ENCODE measurements around the gene ZDHHC11B.
"Not testable (repeated sequence)": the region's sequence is repeated elsewhere in the genome, so short reads cannot be mapped to it uniquely, and the experiment has no call there.

Gene ZDHHC11B

GRCh38 chr5:683551-684481, 100.7 kb downstream of the ZDHHC11B start:
- TF ChIP-seq CTCF (IDR thresholded peaks at IDR 0.05; ENCODE audit: low read depth, low read length), result no peak
- H3K4me3 ChIP-seq (ENCODE audit: low read depth, low read length), result no peak overlapping the region
- DNase-seq (ENCODE audit: low read depth, low spot score), result no peak
- in situ Hi-C loops (cut with HindIII; ENCODE audit: low sequenced_read_pairs), result no loop called here

- H3K4me3 ChIP-seq (ENCODE audit: low read depth, low read length); in situ Hi-C loops (cut with HindIII; ENCODE audit: low sequenced_read_pairs); DNase-seq (ENCODE audit: low read depth, low spot score): not testable (repeated sequence)
Measured at GRCh38 chr5:682651-683358, 101.7 kb downstream of the ZDHHC11B start.

- DNase-seq (ENCODE audit: low read depth, low spot score); in situ Hi-C loops (cut with HindIII; ENCODE audit: low sequenced_read_pairs); H3K4me3 ChIP-seq (ENCODE audit: low read depth, low read length): not testable (repeated sequence)
Measured at GRCh38 chr5:682216-682615, 102.3 kb downstream of the ZDHHC11B start.

- H3K4me3 ChIP-seq (ENCODE audit: low read depth, low read length); DNase-seq (ENCODE audit: low read depth, low spot score); in situ Hi-C loops (cut with HindIII; ENCODE audit: low sequenced_read_pairs): not testable (repeated sequence)
Measured at GRCh38 chr5:681317-682191, 103.0 kb downstream of the ZDHHC11B start.

GRCh38 chr5:680836-681235, 103.7 kb downstream of the ZDHHC11B start:
- in situ Hi-C loops (cut with HindIII; ENCODE audit: low sequenced_read_pairs); DNase-seq (ENCODE audit: low read depth, low spot score); H3K4me3 ChIP-seq (ENCODE audit: low read depth, low read length): not testable (repeated sequence)

GRCh38 chr5:680118-680795, 104.3 kb downstream of the ZDHHC11B start:
- in situ Hi-C loops (cut with HindIII; ENCODE audit: low sequenced_read_pairs); DNase-seq (ENCODE audit: low read depth, low spot score); H3K4me3 ChIP-seq (ENCODE audit: low read depth, low read length): not testable (repeated sequence)

- DNase-seq (ENCODE audit: low read depth, low spot score); H3K4me3 ChIP-seq (ENCODE audit: low read depth, low read length); in situ Hi-C loops (cut with HindIII; ENCODE audit: low sequenced_read_pairs): not testable (repeated sequence)
Measured at GRCh38 chr5:679166-679895, 105.2 kb downstream of the ZDHHC11B start.

- in situ Hi-C loops (cut with HindIII; ENCODE audit: low sequenced_read_pairs); DNase-seq (ENCODE audit: low read depth, low spot score); H3K4me3 ChIP-seq (ENCODE audit: low read depth, low read length): not testable (repeated sequence)
Measured at GRCh38 chr5:678521-678920, 106.0 kb downstream of the ZDHHC11B start.

- no peak overlapping the region for H3K4me3 ChIP-seq (ENCODE audit: low read depth, low read length)
- no peak for DNase-seq (ENCODE audit: low read depth, low spot score)
- no peak for TF ChIP-seq CTCF (IDR thresholded peaks at IDR 0.05; ENCODE audit: low read depth, low read length)
- in situ Hi-C loops (cut with HindIII; ENCODE audit: low sequenced_read_pairs), result no loop called here
Measured at GRCh38 chr5:677131-678101, 107.1 kb downstream of the ZDHHC11B start.

All from astrocyte of the spinal cord (primary cell).